Immature natural killer cell (primary cell): ENCODE data around the gene GALNT16. TPM values are rescaled to one million over a fixed set of nuclear protein-coding genes. Genes with fewer than 3 reads are reported as not detected.

Source experiments
- DNase-seq, 3 donors: peaks; one replicate each; pipeline ENCODE4 v3.0.0; 2022; ENCODE audit warnings: mixed read lengths in 1 of 3
- H3K27ac Mint-ChIP-seq, 6 donors: one replicate each; pipeline ENCODE4 v1.8.0; 2020; ENCODE audit warnings: mixed read lengths in 6 of 6, mild to moderate bottlenecking in 5 of 6, inconsistent platforms in 4 of 6, moderate library complexity in 3 of 6
- H3K27me3 Mint-ChIP-seq, 3 donors: one replicate each; pipeline ENCODE4 v1.8.0; 2020 to 2021; ENCODE audit warnings: low read depth in 3 of 3, mild to moderate bottlenecking in 3 of 3, mixed read lengths in 3 of 3, moderate library complexity in 3 of 3, inconsistent platforms in 1 of 3
- H3K36me3 Mint-ChIP-seq, 3 donors: one replicate each; pipeline ENCODE4 v1.8.0; 2020; ENCODE audit warnings: mixed read lengths in 3 of 3, inconsistent platforms in 2 of 3, mild to moderate bottlenecking in 2 of 3
- H3K4me1 Mint-ChIP-seq, 2 donors: one replicate each; pipeline ENCODE4 v1.8.0; 2020; ENCODE audit warnings: inconsistent platforms in 2 of 2, mild to moderate bottlenecking in 2 of 2, mixed read lengths in 2 of 2, moderate library complexity in 1 of 2
- H3K4me3 Mint-ChIP-seq, 5 donors: one replicate each; pipeline ENCODE4 v1.8.0; 2020; ENCODE audit warnings: mild to moderate bottlenecking in 5 of 5, mixed read lengths in 5 of 5, inconsistent platforms in 3 of 5, moderate library complexity in 3 of 5
- H3K9me3 Mint-ChIP-seq, 6 donors: one replicate each; pipeline ENCODE4 v1.8.0; 2020; ENCODE audit warnings: mild to moderate bottlenecking in 6 of 6, mixed read lengths in 6 of 6, inconsistent platforms in 4 of 6, moderate library complexity in 3 of 6
- polyA plus RNA-seq, 3 donors: library from polyadenylated mRNA; unstranded; fragments of 300-500 nt; fragmentation: Illumina TruSeq; gene quantifications; one replicate each; pipeline ENCODE4 v1.2.3, GENCODE V29; 2021

The GALNT16 gene
- polyA plus RNA-seq, 3 donors from 2014 or later: not detected

DNA sequence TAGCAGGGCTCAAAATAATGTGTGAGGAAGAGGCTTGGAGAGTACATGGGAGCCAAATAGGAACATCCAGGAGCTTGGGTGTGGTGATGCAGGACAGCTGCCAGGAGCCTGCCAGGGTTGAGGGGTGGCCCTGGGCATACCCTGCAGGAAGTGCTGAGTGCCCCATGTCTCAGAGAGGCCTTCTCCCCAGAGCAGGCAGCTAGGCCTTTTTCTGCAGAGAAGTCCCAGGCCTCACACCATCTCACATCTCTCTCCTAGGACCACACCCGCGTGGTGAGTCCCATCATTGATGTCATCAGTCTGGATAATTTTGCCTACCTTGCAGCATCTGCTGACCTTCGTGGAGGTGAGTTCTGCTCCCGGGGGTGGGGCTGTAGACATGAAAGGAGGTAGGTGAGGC, 71.2 kb downstream of the GALNT16 start:
- no peak for DNase-seq
- Mint-ChIP-seq H3K4me1 (no peaks in the 10 kb centered on the region), H3K36me3 (no peaks in the 10 kb centered on the region), H3K9me3 (no peaks in the 10 kb centered on the region), H3K27me3 (peaks cover 0 to 6% (median 2%) of the 10 kb centered on the region in 3 donors), H3K27ac (no peak overlapping the region), H3K4me3 (no peak overlapping the region)

DNA sequence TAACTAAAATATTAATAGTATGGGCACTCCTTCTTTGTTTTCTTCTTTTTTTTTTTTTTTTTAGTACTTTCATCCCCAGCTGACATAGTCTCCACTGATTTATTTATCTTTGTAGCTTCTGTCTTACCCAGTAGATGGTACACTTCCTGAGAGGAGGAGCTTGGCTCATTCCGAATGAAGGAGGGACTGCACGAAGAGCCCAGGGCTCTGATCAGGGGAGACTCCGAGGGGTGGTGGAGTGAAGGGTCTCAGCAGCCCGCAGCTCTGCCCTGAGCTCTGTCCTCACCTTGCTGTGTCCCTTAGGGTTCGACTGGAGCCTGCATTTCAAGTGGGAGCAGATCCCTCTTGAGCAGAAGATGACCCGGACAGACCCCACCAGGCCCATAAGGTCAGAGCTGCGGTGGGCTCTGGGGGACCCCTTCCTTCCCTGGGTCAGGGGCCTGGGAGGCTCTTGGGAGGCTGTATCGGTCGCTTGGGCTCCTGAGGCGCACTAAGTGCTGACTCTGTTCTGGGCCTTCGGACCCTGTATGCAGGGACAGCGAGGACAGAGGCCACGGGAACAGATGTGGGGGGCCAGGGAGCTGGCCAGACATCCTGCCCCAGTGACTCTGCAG, 72.9 kb downstream of the GALNT16 start:
- Mint-ChIP-seq H3K27ac (no peak overlapping the region), H3K27me3 (peaks cover 2 to 4% (median 2%) of the 10 kb centered on the region in 3 donors), H3K36me3 (no peaks in the 10 kb centered on the region), H3K9me3 (no peaks in the 10 kb centered on the region), H3K4me3 (no peak overlapping the region), H3K4me1 (no peaks in the 10 kb centered on the region)
- no peak for DNase-seq

GRCh38 chr14:69333791-69334337, 73.9 kb downstream of the GALNT16 start:
- Mint-ChIP-seq H3K36me3 (no peaks in the 10 kb centered on the region), H3K27ac (no peak overlapping the region), H3K4me3 (no peak overlapping the region), H3K4me1 (no peaks in the 10 kb centered on the region), H3K27me3 (peaks cover 2 to 4% (median 2%) of the 10 kb centered on the region in 3 donors), H3K9me3 (no peaks in the 10 kb centered on the region)
- no peak for DNase-seq

- no peak for DNase-seq
- H3K4me1 Mint-ChIP-seq: no peaks in the 10 kb centered on the region
- no peaks in the 10 kb centered on the region for H3K9me3 Mint-ChIP-seq
- H3K4me3 Mint-ChIP-seq: no peak overlapping the region
- peaks cover 2 to 4% (median 2%) of the 10 kb centered on the region in 3 donors for H3K27me3 Mint-ChIP-seq
- H3K36me3 Mint-ChIP-seq: no peaks in the 10 kb centered on the region
- no peak overlapping the region for H3K27ac Mint-ChIP-seq
Observed at GRCh38 chr14:69334576-69334975, 74.6 kb downstream of the GALNT16 start.

DNA sequence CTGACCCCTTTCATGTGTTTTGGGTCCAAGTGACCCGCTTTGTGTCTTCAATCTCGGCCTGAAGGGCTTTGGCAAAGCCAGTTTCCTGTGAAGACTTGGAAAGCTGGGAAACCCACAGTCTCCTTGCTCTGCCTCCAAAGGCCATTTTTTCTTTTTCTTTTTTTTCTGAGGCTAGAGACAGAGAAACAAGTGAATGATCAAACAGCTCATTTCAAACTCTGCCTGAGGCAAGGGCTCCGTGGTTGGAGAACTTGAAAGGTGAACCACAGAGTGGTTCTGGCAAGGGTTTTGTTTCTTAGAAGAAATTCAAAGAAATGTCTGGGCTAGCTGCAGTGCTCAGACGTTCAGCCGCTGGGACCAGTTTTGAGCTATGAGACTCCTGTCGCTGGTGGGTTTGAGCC, 75.4 kb downstream of the GALNT16 start:
- no peak for DNase-seq
- no peaks in the 10 kb centered on the region for H3K36me3 Mint-ChIP-seq
- no peak overlapping the region for H3K27ac Mint-ChIP-seq
- H3K27me3 Mint-ChIP-seq: peaks cover 2 to 4% (median 2%) of the 10 kb centered on the region in 3 donors
- no peaks in the 10 kb centered on the region for H3K4me1 Mint-ChIP-seq
- H3K9me3 Mint-ChIP-seq: no peaks in the 10 kb centered on the region
- no peak overlapping the region for H3K4me3 Mint-ChIP-seq

DNA sequence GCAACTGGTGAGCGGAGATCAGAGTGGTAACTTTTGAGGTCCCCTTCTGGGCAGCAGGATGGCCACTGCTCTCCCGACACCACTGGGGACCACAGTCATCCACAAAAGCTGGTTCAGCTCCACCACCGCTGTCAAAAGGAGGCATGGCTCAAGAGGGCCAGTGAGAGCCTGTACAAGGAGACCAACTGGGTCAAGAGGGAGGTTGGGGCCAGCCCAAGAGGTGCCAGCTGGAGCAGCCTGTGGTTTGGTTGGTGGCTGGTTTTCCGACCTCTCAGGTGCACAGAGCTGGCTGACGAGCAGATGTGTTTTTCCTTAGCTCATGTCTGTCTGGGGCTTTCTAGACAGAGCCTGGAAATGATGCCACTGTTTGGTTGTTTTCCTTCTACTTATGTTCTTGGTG, 78.0 kb downstream of the GALNT16 start:
- no peaks in the 10 kb centered on the region for H3K9me3 Mint-ChIP-seq
- peaks cover 2 to 4% (median 2%) of the 10 kb centered on the region in 3 donors for H3K27me3 Mint-ChIP-seq
- H3K4me3 Mint-ChIP-seq: no peak overlapping the region
- no peak for DNase-seq
- no peak overlapping the region for H3K27ac Mint-ChIP-seq
- H3K4me1 Mint-ChIP-seq: no peaks in the 10 kb centered on the region
- no peaks in the 10 kb centered on the region for H3K36me3 Mint-ChIP-seq

DNA sequence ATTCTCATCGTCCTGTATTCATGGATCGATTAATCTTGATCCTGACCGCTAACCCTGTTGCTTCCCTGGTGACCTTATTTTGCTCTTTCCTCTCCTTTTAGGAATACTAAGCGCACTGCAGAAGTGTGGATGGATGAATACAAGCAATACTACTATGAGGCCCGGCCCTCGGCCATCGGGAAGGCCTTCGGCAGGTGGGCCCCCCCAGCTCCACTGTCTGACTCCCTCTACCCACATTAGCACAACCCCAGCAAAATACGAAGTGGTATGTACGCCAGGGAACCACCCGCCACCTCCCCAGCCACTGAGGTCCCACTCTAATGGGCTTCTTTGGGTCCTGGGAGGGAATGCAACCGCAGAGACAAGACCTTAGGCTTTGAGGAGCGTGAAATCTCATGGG, 79.5 kb downstream of the GALNT16 start:
- Mint-ChIP-seq H3K27ac (no peak overlapping the region), H3K27me3 (peaks cover 0 to 4% (median 2%) of the 10 kb centered on the region in 3 donors), H3K36me3 (no peaks in the 10 kb centered on the region), H3K4me1 (no peaks in the 10 kb centered on the region), H3K9me3 (no peaks in the 10 kb centered on the region), H3K4me3 (no peak overlapping the region)
- no peak for DNase-seq

DNA sequence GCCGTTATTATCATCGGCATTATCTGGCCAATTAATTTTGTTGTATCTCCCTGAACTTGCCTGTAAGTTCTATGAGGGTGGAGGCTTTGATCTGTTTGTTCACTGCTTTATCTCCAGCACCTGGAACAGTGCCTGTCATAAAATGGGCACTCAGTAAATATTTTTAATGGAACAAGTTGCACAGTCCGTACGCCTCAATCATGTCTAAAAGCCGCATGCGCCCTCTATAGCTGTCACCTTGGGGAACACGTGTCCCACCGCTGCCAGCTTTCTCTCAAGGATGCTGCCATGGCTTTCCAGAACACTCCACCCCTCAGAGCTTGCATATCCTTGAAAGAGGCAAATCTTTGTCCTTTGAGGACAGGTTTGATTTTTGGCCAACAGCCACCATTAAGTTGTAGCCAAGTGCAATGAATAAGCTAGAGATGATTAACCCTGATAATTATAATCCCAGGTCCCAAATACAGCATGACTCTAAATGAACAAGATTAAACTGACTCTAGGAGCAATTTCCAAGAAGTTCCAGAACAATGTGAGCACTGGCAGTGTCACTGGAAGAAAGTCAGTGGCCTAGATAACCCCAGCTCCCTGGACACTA, 83.1 kb downstream of the GALNT16 start:
- H3K27ac Mint-ChIP-seq: no peak overlapping the region
- peaks cover 2 to 9% (median 5%) of the 10 kb centered on the region in 3 donors for H3K27me3 Mint-ChIP-seq
- no peak overlapping the region for H3K4me3 Mint-ChIP-seq
- DNase-seq: no peak
- no peaks in the 10 kb centered on the region for H3K4me1 Mint-ChIP-seq
- H3K36me3 Mint-ChIP-seq: no peaks in the 10 kb centered on the region
- H3K9me3 Mint-ChIP-seq: no peaks in the 10 kb centered on the region

DNA sequence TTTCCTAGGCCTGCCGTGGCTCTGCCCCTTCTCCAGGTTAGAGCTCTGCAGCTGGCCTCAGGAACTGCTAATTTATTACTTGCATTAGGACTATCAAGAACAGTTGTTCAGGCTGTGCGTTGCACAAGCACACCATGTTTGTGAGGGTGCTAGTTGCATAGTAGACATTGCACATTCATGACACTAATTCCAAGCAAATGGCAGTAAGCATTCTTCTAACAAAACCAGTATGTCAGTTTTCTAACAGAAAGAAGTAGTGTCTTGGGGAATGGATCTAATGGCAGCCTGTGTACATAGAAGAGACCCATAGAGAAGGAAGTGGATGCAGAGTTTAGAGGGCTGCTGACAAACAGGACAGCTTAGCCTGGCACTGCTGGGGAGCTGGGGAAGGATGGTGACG, 84.2 kb downstream of the GALNT16 start:
- DNase-seq: no peak
- no peak overlapping the region for H3K4me3 Mint-ChIP-seq
- peaks cover 3 to 9% (median 5%) of the 10 kb centered on the region in 3 donors for H3K27me3 Mint-ChIP-seq
- no peak overlapping the region for H3K27ac Mint-ChIP-seq
- no peaks in the 10 kb centered on the region for H3K9me3 Mint-ChIP-seq
- no peaks in the 10 kb centered on the region for H3K4me1 Mint-ChIP-seq
- no peaks in the 10 kb centered on the region for H3K36me3 Mint-ChIP-seq

DNA sequence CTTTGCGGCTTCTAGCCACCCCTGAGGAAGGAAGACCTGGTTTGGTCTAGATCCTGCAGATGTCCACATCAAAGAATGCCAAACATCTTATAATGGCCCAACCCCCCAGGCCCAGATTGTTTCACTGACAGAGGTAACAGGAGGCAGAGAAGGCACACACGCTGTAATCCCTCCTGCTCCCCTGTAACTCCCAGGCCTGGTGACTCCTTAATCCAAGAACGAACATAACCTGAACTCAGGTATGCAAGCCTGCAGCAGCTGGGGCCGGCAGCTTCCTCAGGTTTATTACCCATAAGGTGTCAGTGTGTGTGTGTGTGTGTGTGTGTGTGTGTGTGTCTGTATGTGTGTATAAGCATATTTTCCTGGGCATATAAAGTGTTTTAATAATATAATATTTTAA, 85.4 kb downstream of the GALNT16 start:
- no peaks in the 10 kb centered on the region for H3K36me3 Mint-ChIP-seq
- H3K4me3 Mint-ChIP-seq: no peak overlapping the region
- H3K4me1 Mint-ChIP-seq: no peaks in the 10 kb centered on the region
- H3K27ac Mint-ChIP-seq: no peak overlapping the region
- H3K27me3 Mint-ChIP-seq: peaks cover 8 to 10% (median 9%) of the 10 kb centered on the region in 3 donors
- H3K9me3 Mint-ChIP-seq: no peaks in the 10 kb centered on the region
- DNase-seq: no peak

- no peaks in the 10 kb centered on the region for H3K36me3 Mint-ChIP-seq
- peaks cover 8 to 11% (median 10%) of the 10 kb centered on the region in 3 donors for H3K27me3 Mint-ChIP-seq
- H3K27ac Mint-ChIP-seq: no peak overlapping the region
- no peaks in the 10 kb centered on the region for H3K9me3 Mint-ChIP-seq
- no peak for DNase-seq
- H3K4me1 Mint-ChIP-seq: no peaks in the 10 kb centered on the region
- no peak overlapping the region for H3K4me3 Mint-ChIP-seq
Observed at GRCh38 chr14:69346710-69347109, 86.8 kb downstream of the GALNT16 start.

DNA sequence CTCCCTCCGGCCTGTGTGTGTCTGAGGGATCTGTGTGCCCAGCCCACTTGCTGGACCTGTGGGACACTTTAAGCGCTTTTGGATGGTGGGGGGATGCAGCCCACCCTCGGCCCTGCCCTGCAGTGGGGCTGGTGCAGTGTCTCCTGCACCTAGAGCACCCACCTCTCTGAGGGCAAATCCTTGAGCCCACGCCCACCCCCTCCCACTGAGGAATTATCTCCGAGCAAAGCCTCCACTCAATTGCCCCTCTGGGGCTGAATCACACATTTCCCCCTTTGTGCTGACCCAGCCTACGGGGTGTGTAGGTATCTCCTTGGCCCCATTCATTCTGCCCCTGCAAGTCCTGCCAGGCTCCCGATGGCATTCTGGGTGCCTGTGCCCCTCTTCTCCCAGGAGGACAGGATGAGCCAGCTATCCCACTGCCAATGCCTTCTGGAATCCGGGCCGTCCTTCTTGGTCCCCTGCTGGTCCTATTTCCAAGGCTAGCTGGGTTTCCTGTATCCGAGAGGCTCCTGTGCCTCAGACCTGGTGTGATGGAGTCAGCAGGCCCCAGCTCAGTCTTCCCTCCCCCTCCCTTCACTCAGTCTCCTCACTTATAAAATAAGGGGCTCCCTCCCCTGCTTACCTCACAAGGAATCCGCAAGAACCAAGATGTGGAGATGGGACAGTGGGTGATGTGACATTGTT, 89.3 kb downstream of the GALNT16 start:
- DNase-seq: no peak
- H3K27me3 Mint-ChIP-seq: peaks cover 8 to 12% (median 10%) of the 10 kb centered on the region in 3 donors
- no peaks in the 10 kb centered on the region for H3K36me3 Mint-ChIP-seq
- H3K27ac Mint-ChIP-seq: no peak overlapping the region
- no peaks in the 10 kb centered on the region for H3K9me3 Mint-ChIP-seq
- no peak overlapping the region for H3K4me3 Mint-ChIP-seq
- H3K4me1 Mint-ChIP-seq: peaks cover 1 to 2% of the 10 kb centered on the region in 2 donors

DNA sequence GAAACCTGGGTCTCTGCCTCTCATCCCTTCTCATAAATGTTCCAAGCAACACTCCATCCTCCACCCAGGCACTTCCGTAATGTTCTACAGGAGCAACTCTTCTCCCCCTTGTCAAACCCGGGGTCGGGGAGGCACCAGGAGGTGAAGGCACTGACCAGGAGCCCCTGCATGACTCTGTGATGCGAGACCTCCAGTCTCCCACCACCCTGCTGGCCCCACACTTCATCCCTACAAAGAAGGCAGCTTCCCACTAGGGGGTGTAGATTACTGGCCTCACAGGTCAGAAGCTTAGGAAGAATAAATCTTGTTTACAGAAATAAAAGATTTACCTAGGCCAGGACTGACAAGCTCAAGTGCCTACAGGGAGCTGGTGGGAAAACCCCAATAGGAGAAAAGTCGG, 90.9 kb downstream of the GALNT16 start:
- H3K4me1 Mint-ChIP-seq: peaks cover 8 to 10% of the 10 kb centered on the region in 2 donors
- no peak overlapping the region for H3K27ac Mint-ChIP-seq
- H3K27me3 Mint-ChIP-seq: peaks cover 7 to 9% (median 8%) of the 10 kb centered on the region in 3 donors
- no peaks in the 10 kb centered on the region for H3K9me3 Mint-ChIP-seq
- no peak for DNase-seq
- no peaks in the 10 kb centered on the region for H3K36me3 Mint-ChIP-seq
- no peak overlapping the region for H3K4me3 Mint-ChIP-seq

GRCh38 chr14:69351385-69351784, 91.4 kb downstream of the GALNT16 start:
- no peak for DNase-seq
- no peaks in the 10 kb centered on the region for H3K9me3 Mint-ChIP-seq
- H3K4me3 Mint-ChIP-seq: no peak overlapping the region
- H3K4me1 Mint-ChIP-seq: peaks cover 8 to 10% of the 10 kb centered on the region in 2 donors
- H3K27ac Mint-ChIP-seq: no peak overlapping the region
- H3K27me3 Mint-ChIP-seq: peaks cover 7 to 9% (median 8%) of the 10 kb centered on the region in 3 donors
- H3K36me3 Mint-ChIP-seq: no peaks in the 10 kb centered on the region
